ENCODE results near the gene ARSJ. TPM values are rescaled to one million over a fixed set of nuclear protein-coding genes. Genes with fewer than 3 reads are reported as not detected.

ARSJ gene
- total RNA-seq, 1 experiment from 2014 or later: 7.3 TPM

- H3K27ac Mint-ChIP-seq (ENCODE audit: unreplicated experiment): no peak overlapping the region
Measured at GRCh38 chr4:113873508-113873907, 105.9 kb downstream of the ARSJ start.

GRCh38 chr4:113872426-113873260 is 106.8 kb downstream of the ARSJ start:
- no peaks in the 10 kb centered on the region for H3K9me3 ChIP-seq
- ChIA-PET POLR2A (no interaction called here), CTCF (no interaction called here)
- H3K27me3 ChIP-seq (replicated peaks; ENCODE audit: control insufficient read depth, insufficient read depth, low read length): no peaks in the 10 kb centered on the region
- BruUV-seq (replicated peaks): no TSS peak
- Mint-ChIP-seq H3K4me3 (ENCODE audit: unreplicated experiment) (no peak overlapping the region), H3K36me3 (ENCODE audit: insufficient read depth, unreplicated experiment) (no peaks in the 10 kb centered on the region), H3K27me3 (ENCODE audit: insufficient read depth, unreplicated experiment) (no peaks in the 10 kb centered on the region), H3K27ac (ENCODE audit: unreplicated experiment) (no peak overlapping the region), H3K4me1 (ENCODE audit: low read depth, unreplicated experiment) (no peaks in the 10 kb centered on the region), H3K9me3 (ENCODE audit: unreplicated experiment) (no peaks in the 10 kb centered on the region)
- no peak for TF ChIP-seq CTCF (IDR thresholded peaks at IDR 0.05; ENCODE audit: insufficient read depth in 1 of 2, low read depth in 1 of 2, low read length in 1 of 2, severe bottlenecking in 1 of 2, unreplicated experiment in 1 of 2)
- H3K4me1 ChIP-seq: no peaks in the 10 kb centered on the region
- no peak for DNase-seq
- no peak overlapping the region for H3K4me3 ChIP-seq (ENCODE audit: low read depth, low read length)
- intact Hi-C loops (cut with micrococcal nuclease; ENCODE audit: unreplicated experiment): loop anchor here (5.0 kb wide), 1 partner anchor 110 kb away; the partner anchor contains the start of gene CAMK2D
- H3K36me3 ChIP-seq (ENCODE audit: control insufficient read depth, insufficient read depth, low read length): no peaks in the 10 kb centered on the region

More at GRCh38 chr4:113873508-113873907, 105.9 kb downstream of the ARSJ start:
- Histone ChIP-seq H3K27me3 (replicated peaks; ENCODE audit: control insufficient read depth, insufficient read depth, low read length) (no peaks in the 10 kb centered on the region), H3K4me1 (no peaks in the 10 kb centered on the region), H3K36me3 (ENCODE audit: control insufficient read depth, insufficient read depth, low read length) (no peaks in the 10 kb centered on the region), H3K9me3 (no peaks in the 10 kb centered on the region), H3K4me3 (ENCODE audit: low read depth, low read length) (no peak overlapping the region)
- Mint-ChIP-seq H3K4me3 (ENCODE audit: unreplicated experiment) (no peak overlapping the region), H3K36me3 (ENCODE audit: insufficient read depth, unreplicated experiment) (no peaks in the 10 kb centered on the region), H3K4me1 (ENCODE audit: low read depth, unreplicated experiment) (no peaks in the 10 kb centered on the region), H3K27me3 (ENCODE audit: insufficient read depth, unreplicated experiment) (no peaks in the 10 kb centered on the region), H3K9me3 (ENCODE audit: unreplicated experiment) (no peaks in the 10 kb centered on the region)
- POLR2A ChIA-PET: no interaction called here
- no peak for TF ChIP-seq CTCF (IDR thresholded peaks at IDR 0.05; ENCODE audit: insufficient read depth in 1 of 2, low read depth in 1 of 2, low read length in 1 of 2, severe bottlenecking in 1 of 2, unreplicated experiment in 1 of 2)
- intact Hi-C loops (cut with micrococcal nuclease; ENCODE audit: unreplicated experiment): loop anchor here (5.0 kb wide), 1 partner anchor 111 kb away; the partner anchor contains the start of gene CAMK2D
- CTCF ChIA-PET: no interaction called here
- DNase-seq: peak in 1 of 2 experiments; percentile 7
- BruUV-seq (replicated peaks): no TSS peak

GRCh38 chr4:113871080-113871479 is 108.4 kb downstream of the ARSJ start:
- Mint-ChIP-seq H3K27me3 (ENCODE audit: insufficient read depth, unreplicated experiment) (no peaks in the 10 kb centered on the region), H3K9me3 (ENCODE audit: unreplicated experiment) (no peaks in the 10 kb centered on the region), H3K4me3 (ENCODE audit: unreplicated experiment) (no peak overlapping the region), H3K4me1 (ENCODE audit: low read depth, unreplicated experiment) (no peaks in the 10 kb centered on the region), H3K36me3 (ENCODE audit: insufficient read depth, unreplicated experiment) (no peaks in the 10 kb centered on the region), H3K27ac (ENCODE audit: unreplicated experiment) (no peak overlapping the region)
- Histone ChIP-seq H3K4me3 (ENCODE audit: low read depth, low read length) (no peak overlapping the region), H3K36me3 (ENCODE audit: control insufficient read depth, insufficient read depth, low read length) (no peaks in the 10 kb centered on the region), H3K9me3 (no peaks in the 10 kb centered on the region), H3K27me3 (replicated peaks; ENCODE audit: control insufficient read depth, insufficient read depth, low read length) (no peaks in the 10 kb centered on the region), H3K4me1 (no peaks in the 10 kb centered on the region)
- intact Hi-C loops (cut with micrococcal nuclease; ENCODE audit: unreplicated experiment): loop anchor here (5.0 kb wide), 1 partner anchor 109 kb away; the partner anchor contains the start of gene CAMK2D
- ChIA-PET CTCF (no interaction called here), POLR2A (no interaction called here)
- no peak for DNase-seq
- BruUV-seq (replicated peaks): no TSS peak
- no peak for TF ChIP-seq CTCF (IDR thresholded peaks at IDR 0.05; ENCODE audit: insufficient read depth in 1 of 2, low read depth in 1 of 2, low read length in 1 of 2, severe bottlenecking in 1 of 2, unreplicated experiment in 1 of 2)
